Stomach (tissue), 9 donors: ENCODE results near the gene ABL1. TPM values are rescaled to one million over a fixed set of nuclear protein-coding genes. Genes with fewer than 3 reads are reported as not detected.

ENCODE experiments used
- DNase-seq, 2 donors: peaks; one replicate each; pipeline versions ENCODE4 v3.0.0 to v3.0.0-alpha.2; 2013 to 2019
- H3K27ac ChIP-seq, 5 donors: fragments of 200-600 bp in 4 of 5; sonication (generic) in 4 of 5; one replicate each; pipeline ENCODE4 v1.5.1; 2013 to 2019; ENCODE audit warnings: mild to moderate bottlenecking in 1 of 5, moderate library complexity in 1 of 5
- H3K27me3 ChIP-seq, 3 donors: fragments of 200-600 bp; sonication (generic); one replicate each; pipeline ENCODE4 v1.5.1; 2017 to 2019; ENCODE audit warnings: mixed run types in 1 of 3
- H3K36me3 ChIP-seq, 4 donors: fragments of 200-600 bp; sonication (generic); 1 replicate in 3 of 4; 2 replicates in 1 of 4; pipeline ENCODE4 v1.5.1; 2016 to 2019
- H3K4me1 ChIP-seq, 4 donors: fragments of 200-600 bp; sonication (generic); one replicate each; pipeline ENCODE4 v1.5.1; 2016 to 2019
- H3K4me3 ChIP-seq, 4 donors: fragments of 200-600 bp; sonication (generic) in 3 of 4; one replicate each; pipeline ENCODE4 v1.5.1; 2016 to 2019; ENCODE audit warnings: mild to moderate bottlenecking in 1 of 4
- H3K9me3 ChIP-seq, 4 donors: fragments of 200-600 bp; sonication (generic); one replicate each; pipeline ENCODE4 v1.5.1; 2016 to 2019
- EP300 ChIP-seq: sonication (generic); formaldehyde crosslinking; IDR thresholded peaks from one replicate; pipeline ENCODE4 v1.6.1; 2017; ENCODE audit warnings: antibody characterized with exemption
- POLR2A ChIP-seq, 4 donors: fragments of 450-650 bp; IDR thresholded peaks; one replicate each; pipeline ENCODE4 v1.6.1; 2016; ENCODE audit warnings: antibody characterized with exemption in 4 of 4, control low read depth in 2 of 4, mild to moderate bottlenecking in 1 of 4, moderate library complexity in 1 of 4
- POLR2AphosphoS5 ChIP-seq, 3 donors: sonication (generic); formaldehyde crosslinking; IDR thresholded peaks; one replicate each; pipeline ENCODE4 v1.6.1; 2016; ENCODE audit warnings: antibody characterized with exemption in 3 of 3
- WGBS, 5 donors: extraction: QIAGEN DNeasy Blood & Tissue Kit in 3 of 5; methylation state at CpG; one replicate each; pipeline versions ENCODE4 v1.1.5 to v1.1.7; 2013 to 2018; 5-methylcytosine and 5-hydroxymethylcytosine counted together
- intact Hi-C: fragments of 100-400 bp; cut with DNase I; formaldehyde crosslinking; loops from one replicate; pipeline ENCODE4 v1.15.1; 2023; ENCODE audit warnings: low total_unique reads
- polyA plus RNA-seq, 3 donors: library from polyadenylated mRNA; stranded (reverse); fragments of 200-250 nt; gene quantifications; one replicate each; pipeline ENCODE4 v1.2.3, GENCODE V29; 2013
- total RNA-seq, 5 donors: library from RNA; depleted of rRNA; stranded (reverse); fragments of >200 nt; gene quantifications; one replicate each; pipeline versions ENCODE4 v1.1.0 to v1.2.3, GENCODE V29; 2014 to 2016
- TF ChIP-seq, protein P1 (sequence below), 7 experiments: fragments of 450-650 bp in 4 of 7; fragments of 200-600 bp in 3 of 7; sonication (generic) in 3 of 7; IDR thresholded peaks; one replicate each; pipeline ENCODE4 v1.5.1; 2016 to 2019; ENCODE audit warnings: antibody characterized with exemption in 7 of 7, control low read depth in 2 of 7, mild to moderate bottlenecking in 1 of 7
- donor health status: healthy with polysubstance abuse.
- donor health status: Bipolar disorder and iron deficiency.
- donor health status: healthy.

ABL1 gene
- total and polyA plus RNA-seq, 8 donors: 19.0 to 95.9 (median 43.8) TPM

GRCh38 chr9:130810609-130811136, 24.4 kb upstream of the ABL1 start:
- TF ChIP-seq, protein P1, sequence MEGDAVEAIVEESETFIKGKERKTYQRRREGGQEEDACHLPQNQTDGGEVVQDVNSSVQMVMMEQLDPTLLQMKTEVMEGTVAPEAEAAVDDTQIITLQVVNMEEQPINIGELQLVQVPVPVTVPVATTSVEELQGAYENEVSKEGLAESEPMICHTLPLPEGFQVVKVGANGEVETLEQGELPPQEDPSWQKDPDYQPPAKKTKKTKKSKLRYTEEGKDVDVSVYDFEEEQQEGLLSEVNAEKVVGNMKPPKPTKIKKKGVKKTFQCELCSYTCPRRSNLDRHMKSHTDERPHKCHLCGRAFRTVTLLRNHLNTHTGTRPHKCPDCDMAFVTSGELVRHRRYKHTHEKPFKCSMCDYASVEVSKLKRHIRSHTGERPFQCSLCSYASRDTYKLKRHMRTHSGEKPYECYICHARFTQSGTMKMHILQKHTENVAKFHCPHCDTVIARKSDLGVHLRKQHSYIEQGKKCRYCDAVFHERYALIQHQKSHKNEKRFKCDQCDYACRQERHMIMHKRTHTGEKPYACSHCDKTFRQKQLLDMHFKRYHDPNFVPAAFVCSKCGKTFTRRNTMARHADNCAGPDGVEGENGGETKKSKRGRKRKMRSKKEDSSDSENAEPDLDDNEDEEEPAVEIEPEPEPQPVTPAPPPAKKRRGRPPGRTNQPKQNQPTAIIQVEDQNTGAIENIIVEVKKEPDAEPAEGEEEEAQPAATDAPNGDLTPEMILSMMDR (IDR thresholded peaks at IDR 0.05): no peak
- TF ChIP-seq EP300 (no peak), POLR2AphosphoS5 (IDR thresholded peaks at IDR 0.05) (no peak), POLR2A (IDR thresholded peaks at IDR 0.05) (no peak)
- Histone ChIP-seq H3K27ac (no peak overlapping the region), H3K4me1 (peaks cover 0 to 16% (median 5%) of the 10 kb centered on the region in 4 donors), H3K4me3 (no peak overlapping the region), H3K9me3 (no peaks in the 10 kb centered on the region), H3K27me3 (no peaks in the 10 kb centered on the region), H3K36me3 (no peaks in the 10 kb centered on the region)
- intact Hi-C loops: no loop called here
- DNase-seq: no peak

DNA sequence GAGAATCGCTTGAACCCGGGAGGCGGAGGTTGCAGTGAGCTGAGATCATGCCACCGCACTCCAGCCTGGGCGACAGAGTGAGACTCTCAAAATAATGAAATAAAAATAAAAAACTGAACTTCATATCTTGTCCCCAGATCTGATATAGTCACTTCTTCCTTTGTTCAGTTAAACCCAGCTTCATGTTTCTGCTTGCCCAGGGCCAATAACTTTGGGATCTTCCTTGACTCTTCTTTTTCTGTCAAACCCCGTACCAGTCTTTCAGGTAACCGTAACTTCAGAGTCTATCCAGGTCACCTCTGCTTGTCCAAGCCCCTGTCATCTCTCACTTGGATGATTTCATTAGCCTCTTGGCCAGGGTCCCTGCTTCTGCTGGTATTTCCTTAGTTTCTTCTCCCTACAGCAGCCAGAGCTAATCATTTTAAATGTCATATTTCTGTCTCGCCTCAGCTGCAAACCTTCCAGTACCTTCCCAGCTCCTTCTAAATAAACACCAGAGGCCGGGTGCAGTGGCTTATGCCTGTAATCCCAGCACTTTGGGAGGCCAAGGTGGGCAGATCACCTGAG, 19.7 kb upstream of the ABL1 start:
- no peak overlapping the region for H3K4me3 ChIP-seq
- peaks cover 0 to 20% (median 4%) of the 10 kb centered on the region in 4 donors for H3K4me1 ChIP-seq
- TF ChIP-seq, protein P1 (IDR thresholded peaks at IDR 0.05): no peak
- no peak for TF ChIP-seq POLR2AphosphoS5 (IDR thresholded peaks at IDR 0.05)
- no peak for TF ChIP-seq EP300
- no peak for TF ChIP-seq POLR2A (IDR thresholded peaks at IDR 0.05)
- H3K36me3 ChIP-seq: no peaks in the 10 kb centered on the region
- WGBS, 5 donors: 81 to 93% (median 85%) methylated on average over 9 of the region's 9 CpGs
- H3K9me3 ChIP-seq: peaks cover 0 to 9% (median 4%) of the 10 kb centered on the region in 4 donors
- H3K27me3 ChIP-seq: no peaks in the 10 kb centered on the region
- peak overlapping the region in 1 of 5 donors; percentile 34 for H3K27ac ChIP-seq
- peak in 1 of 2 donors; percentile 20 for DNase-seq
- intact Hi-C loops: no loop called here

GRCh38 chr9:130817914-130818313, 17.1 kb upstream of the ABL1 start:
- H3K9me3 ChIP-seq: peaks cover 0 to 9% (median 4%) of the 10 kb centered on the region in 4 donors
- H3K4me3 ChIP-seq: no peak overlapping the region
- no peak overlapping the region for H3K27ac ChIP-seq
- TF ChIP-seq EP300 (no peak), POLR2A (IDR thresholded peaks at IDR 0.05) (no peak), POLR2AphosphoS5 (IDR thresholded peaks at IDR 0.05) (no peak)
- TF ChIP-seq, protein P1 (IDR thresholded peaks at IDR 0.05): no peak
- intact Hi-C loops: no loop called here
- H3K27me3 ChIP-seq: no peaks in the 10 kb centered on the region
- DNase-seq: no peak
- H3K36me3 ChIP-seq: no peaks in the 10 kb centered on the region
- H3K4me1 ChIP-seq: peaks cover 0 to 20% (median 6%) of the 10 kb centered on the region in 4 donors
- 93 to 98% (median 94%) methylated on average over 6 of the region's 6 CpGs for WGBS, 5 donors

GRCh38 chr9:130820135-130820738, 14.8 kb upstream of the ABL1 start:
- no peak overlapping the region for H3K4me3 ChIP-seq
- H3K4me1 ChIP-seq: peaks cover 8 to 36% (median 23%) of the 10 kb centered on the region in 4 donors
- no peaks in the 10 kb centered on the region for H3K36me3 ChIP-seq
- WGBS, 5 donors: 67 to 80% (median 77%) methylated on average over 5 of the region's 5 CpGs
- no peaks in the 10 kb centered on the region for H3K27me3 ChIP-seq
- H3K27ac ChIP-seq: no peak overlapping the region
- intact Hi-C loops: no loop called here
- TF ChIP-seq POLR2AphosphoS5 (IDR thresholded peaks at IDR 0.05): no peak
- no peak for TF ChIP-seq EP300
- TF ChIP-seq, protein P1 (IDR thresholded peaks at IDR 0.05): no peak
- TF ChIP-seq POLR2A (IDR thresholded peaks at IDR 0.05): no peak
- peaks cover 0 to 9% (median 4%) of the 10 kb centered on the region in 4 donors for H3K9me3 ChIP-seq
- peak in 1 of 2 donors; percentile 19 for DNase-seq
